Mucosa of descending colon (tissue), 3 donors: ENCODE results near the gene ANKRD16. TPM values are rescaled to one million over a fixed set of nuclear protein-coding genes. Genes with fewer than 3 reads are reported as not detected.
A peak's percentile ranks its signal among the peaks of the same experiment; 100 is the strongest.
"Not testable (repeated sequence)": the region's sequence is repeated elsewhere in the genome, so short reads cannot be mapped to it uniquely, and the experiment has no call there.

Experiments used
- ATAC-seq: fragments of 200-7000 bp; cut with Tn5 transposase; one replicate; pipeline ENCODE4 v1.9.1; 2020; ENCODE audit warnings: mild to moderate bottlenecking, moderate library complexity
- DNase-seq, 3 donors: peaks; one replicate each; pipeline ENCODE4 v3.0.0-alpha.2; 2020
- H3K36me3 ChIP-seq: fragments of 200-600 bp; one replicate; pipeline ENCODE4 v1.8.0; 2021; ENCODE audit warnings: low read depth, mild to moderate bottlenecking
- H3K4me1 ChIP-seq: fragments of 200-600 bp; one replicate; pipeline ENCODE4 v1.8.0; 2021; ENCODE audit warnings: low read depth, mild to moderate bottlenecking
- H3K4me3 ChIP-seq: fragments of 200-600 bp; one replicate; pipeline ENCODE4 v1.8.0; 2021; ENCODE audit warnings: mild to moderate bottlenecking
- H3K9me3 ChIP-seq: fragments of 200-600 bp; one replicate; pipeline ENCODE4 v1.8.0; 2021; ENCODE audit warnings: mild to moderate bottlenecking
- CTCF ChIP-seq: fragments of 200-600 bp; IDR thresholded peaks from one replicate; pipeline ENCODE4 v1.8.0; 2022; ENCODE audit warnings: antibody characterized with exemption, mild to moderate bottlenecking
- intact Hi-C, 2 donors: fragments of 100-400 bp; cut with DNase I in 1 of 2; cut with micrococcal nuclease in 1 of 2; formaldehyde crosslinking; loops; one replicate each; pipeline versions ENCODE4 v1.11.0 to v1.11.1; 2022; cut with DNase I, micrococcal nuclease
- total RNA-seq, 3 donors: library from RNA; stranded (reverse); fragmentation: NEBNext Ultra II Directional in 2 of 3; extraction: Animal tissue kit (Norgen Biotek cat#: 25700) in 2 of 3; gene quantifications; one replicate each; pipeline versions ENCODE4 v1.2.1 to v1.2.4, GENCODE V29; 2021 to 2023
- donor health status: DM: no; HTN: no; CAD: no; lungs with moderate emphysema.
- donor health status: DM: no; HTN: no; CAD: no.
- donor health status: DM: no; HTN: yes; CAD: no.

Gene ANKRD16
- total RNA-seq, 3 donors from 2014 or later = 4.7 to 9.8 (median 7.4) TPM

DNA sequence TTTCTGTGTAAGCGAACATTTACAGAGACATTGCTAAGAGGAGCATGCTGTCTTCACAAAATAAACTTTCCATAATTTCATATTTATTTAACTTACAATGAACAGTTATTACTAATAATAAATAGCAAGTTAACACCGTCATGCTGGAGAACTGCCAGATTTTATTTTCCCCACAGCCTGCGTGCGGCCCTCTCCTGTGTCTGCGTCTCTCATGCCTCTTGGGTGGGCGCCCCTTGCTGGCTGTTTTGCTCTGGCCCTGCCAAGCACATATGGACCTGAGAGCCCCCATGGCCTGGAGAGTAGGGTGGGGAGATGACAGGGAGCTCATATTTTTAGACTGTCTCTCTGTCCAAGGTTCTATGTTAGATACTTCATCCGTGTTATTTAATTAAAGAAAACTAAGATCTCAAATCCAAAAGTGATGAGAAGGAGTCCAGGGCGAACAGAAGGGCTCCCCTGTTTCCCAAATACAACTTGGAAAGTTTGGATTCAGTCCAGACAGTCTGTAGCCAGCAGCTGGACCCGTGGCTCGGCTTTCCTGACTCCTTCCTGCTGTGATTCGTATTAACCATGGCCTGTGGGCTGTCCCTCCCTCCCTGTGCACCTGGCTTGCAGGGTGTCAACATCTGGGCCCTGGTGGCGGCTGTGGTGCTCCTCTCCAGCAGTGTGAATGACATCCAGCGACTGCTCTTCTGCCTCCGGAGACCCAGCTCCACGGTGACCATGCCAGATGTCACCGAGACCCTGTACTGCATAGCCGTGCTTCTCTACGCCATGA lies 20.8 kb upstream of the ANKRD16 start:
- no peaks in the 10 kb centered on the region for H3K4me1 ChIP-seq
- peaks cover 13% of the 10 kb centered on the region for H3K36me3 ChIP-seq
- no peak for TF ChIP-seq CTCF
- H3K9me3 ChIP-seq = no peaks in the 10 kb centered on the region
- no peak overlapping the region for H3K4me3 ChIP-seq
- intact Hi-C loops = no loop called here
- ATAC-seq (no peak), DNase-seq (no peak)

DNA sequence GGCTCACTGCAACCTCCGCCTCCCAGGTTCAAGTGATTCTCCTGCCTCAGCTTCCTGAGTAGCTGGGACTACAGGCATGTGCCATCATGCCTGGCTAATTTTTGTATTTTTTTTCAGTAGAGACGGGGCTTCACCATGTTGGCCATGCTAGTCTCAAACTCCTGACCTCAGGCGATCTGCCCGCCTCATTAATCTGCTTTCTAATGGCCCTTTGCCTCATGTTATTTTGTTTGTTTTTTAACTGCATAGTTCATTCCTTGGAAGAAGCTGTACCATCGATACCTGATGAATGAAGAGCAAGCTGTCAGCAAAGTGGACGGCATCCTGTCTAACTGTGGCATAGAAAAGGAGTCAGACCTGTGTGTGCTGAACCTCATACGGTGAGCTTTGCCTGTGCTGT lies 19.0 kb upstream of the ANKRD16 start:
- DNase-seq, intact Hi-C loops, ATAC-seq, H3K9me3 ChIP-seq, H3K4me3 ChIP-seq, H3K4me1 ChIP-seq: not testable (repeated sequence)
- peaks cover 13% of the 10 kb centered on the region for H3K36me3 ChIP-seq

DNA sequence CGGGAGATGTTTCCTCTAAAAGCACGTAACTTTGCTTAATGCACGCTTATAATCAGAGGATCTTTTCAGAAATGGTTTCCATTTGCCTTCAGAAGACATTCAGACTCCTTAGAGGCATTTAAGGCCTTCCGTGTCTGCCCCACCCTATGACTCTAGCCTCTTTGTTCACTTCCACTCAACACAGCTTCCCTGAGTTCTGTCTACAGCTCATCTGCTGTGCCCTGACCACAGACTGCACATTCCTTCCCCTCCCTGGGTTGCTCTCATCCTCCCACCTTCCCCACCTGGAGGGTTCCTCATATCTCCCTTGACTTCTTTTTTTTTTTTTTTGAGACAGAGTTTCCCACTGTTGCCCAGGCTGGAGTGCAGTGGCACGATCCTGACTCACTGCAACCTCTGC lies 17.0 kb upstream of the ANKRD16 start:
- H3K4me1 ChIP-seq = no peaks in the 10 kb centered on the region
- H3K36me3 ChIP-seq = peaks cover 13% of the 10 kb centered on the region
- TF ChIP-seq CTCF = no peak
- DNase-seq (no peak), ATAC-seq (peak; percentile 14)
- intact Hi-C loops = no loop called here
- H3K9me3 ChIP-seq = no peaks in the 10 kb centered on the region
- H3K4me3 ChIP-seq = no peak overlapping the region

GRCh38 chr10:5905854-5906507 lies 16.3 kb upstream of the ANKRD16 start:
- DNase-seq (peak in 2 of 3 donors; percentile 37 to 47), ATAC-seq (peak; percentile 68)
- TF ChIP-seq CTCF = no peak
- no peak overlapping the region for H3K4me3 ChIP-seq
- no peaks in the 10 kb centered on the region for H3K4me1 ChIP-seq
- H3K9me3 ChIP-seq = no peaks in the 10 kb centered on the region
- peaks cover 11% of the 10 kb centered on the region for H3K36me3 ChIP-seq
- intact Hi-C loops = no loop called here

GRCh38 chr10:5904227-5904626 lies 14.5 kb upstream of the ANKRD16 start:
- H3K4me3 ChIP-seq = no peak overlapping the region
- no peaks in the 10 kb centered on the region for H3K4me1 ChIP-seq
- H3K9me3 ChIP-seq = no peaks in the 10 kb centered on the region
- H3K36me3 ChIP-seq = peaks cover 8% of the 10 kb centered on the region
- intact Hi-C loops = no loop called here
- ATAC-seq (peak; percentile 31), DNase-seq (no peak)
- no peak for TF ChIP-seq CTCF

DNA sequence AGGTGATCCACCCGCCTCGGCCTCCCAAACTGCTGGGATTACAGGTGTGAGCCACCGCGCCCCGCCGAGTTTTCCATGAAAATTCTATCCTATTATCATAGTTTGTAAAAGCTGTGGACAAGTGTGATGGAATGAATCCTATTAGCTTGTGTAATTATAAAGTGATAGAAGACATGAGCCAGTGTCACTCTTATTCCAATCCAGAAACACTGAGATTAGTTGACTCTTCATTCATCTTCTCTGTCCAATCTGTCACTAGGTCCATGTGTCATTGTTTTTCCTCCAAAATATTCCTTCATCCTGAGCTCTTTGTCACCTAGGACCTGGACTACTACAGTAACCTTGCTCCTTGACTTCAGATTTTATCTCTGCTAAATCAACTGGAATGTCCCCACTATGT lies 13.9 kb upstream of the ANKRD16 start:
- no peak for TF ChIP-seq CTCF
- Histone ChIP-seq H3K36me3 (peaks cover 1% of the 10 kb centered on the region), H3K4me1 (no peaks in the 10 kb centered on the region), H3K4me3 (no peak overlapping the region), H3K9me3 (no peaks in the 10 kb centered on the region)
- DNase-seq = no peak
- intact Hi-C loops = no loop called here
- ATAC-seq = no peak
